Measurements from ENCODE around the gene GALK2.

The GALK2 gene

DNA sequence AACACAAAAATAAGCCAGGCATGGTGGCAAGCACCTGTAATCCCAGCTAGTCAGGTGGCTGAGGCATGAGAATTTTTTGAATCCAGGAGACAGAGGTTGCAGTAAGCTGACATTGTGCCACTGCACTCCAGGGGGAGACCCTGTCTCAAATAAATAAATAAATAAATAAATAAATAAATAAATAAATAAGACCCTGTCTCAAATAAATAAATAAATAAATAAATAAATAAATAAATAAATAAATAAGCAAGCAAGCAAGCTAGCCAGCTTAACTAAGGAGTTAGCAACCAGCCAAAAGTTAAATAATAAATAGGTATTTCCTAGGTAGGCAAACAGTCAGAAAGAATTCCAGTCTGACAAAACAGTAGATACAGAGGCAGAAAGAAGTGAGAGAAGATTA is 123.9 kb downstream of the GALK2 start:
- H3K27ac ChIP-seq = no peak overlapping the region
- peaks cover 8% of the 10 kb centered on the region for H3K36me3 ChIP-seq
- H3K9me3 ChIP-seq = no peaks in the 10 kb centered on the region
- H3K4me3 ChIP-seq (ENCODE audit: low read depth in 1 of 2, low read length in 1 of 2) = no peak overlapping the region
- no peaks in the 10 kb centered on the region for H3K27me3 ChIP-seq
- TF ChIP-seq, protein P1, sequence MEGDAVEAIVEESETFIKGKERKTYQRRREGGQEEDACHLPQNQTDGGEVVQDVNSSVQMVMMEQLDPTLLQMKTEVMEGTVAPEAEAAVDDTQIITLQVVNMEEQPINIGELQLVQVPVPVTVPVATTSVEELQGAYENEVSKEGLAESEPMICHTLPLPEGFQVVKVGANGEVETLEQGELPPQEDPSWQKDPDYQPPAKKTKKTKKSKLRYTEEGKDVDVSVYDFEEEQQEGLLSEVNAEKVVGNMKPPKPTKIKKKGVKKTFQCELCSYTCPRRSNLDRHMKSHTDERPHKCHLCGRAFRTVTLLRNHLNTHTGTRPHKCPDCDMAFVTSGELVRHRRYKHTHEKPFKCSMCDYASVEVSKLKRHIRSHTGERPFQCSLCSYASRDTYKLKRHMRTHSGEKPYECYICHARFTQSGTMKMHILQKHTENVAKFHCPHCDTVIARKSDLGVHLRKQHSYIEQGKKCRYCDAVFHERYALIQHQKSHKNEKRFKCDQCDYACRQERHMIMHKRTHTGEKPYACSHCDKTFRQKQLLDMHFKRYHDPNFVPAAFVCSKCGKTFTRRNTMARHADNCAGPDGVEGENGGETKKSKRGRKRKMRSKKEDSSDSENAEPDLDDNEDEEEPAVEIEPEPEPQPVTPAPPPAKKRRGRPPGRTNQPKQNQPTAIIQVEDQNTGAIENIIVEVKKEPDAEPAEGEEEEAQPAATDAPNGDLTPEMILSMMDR (IDR thresholded peaks at IDR 0.05) = no peak
- no peaks in the 10 kb centered on the region for H3K4me1 ChIP-seq (ENCODE audit: control insufficient read depth in 1 of 2, insufficient read depth in 1 of 2, low read depth in 1 of 2, low read length in 1 of 2)

DNA sequence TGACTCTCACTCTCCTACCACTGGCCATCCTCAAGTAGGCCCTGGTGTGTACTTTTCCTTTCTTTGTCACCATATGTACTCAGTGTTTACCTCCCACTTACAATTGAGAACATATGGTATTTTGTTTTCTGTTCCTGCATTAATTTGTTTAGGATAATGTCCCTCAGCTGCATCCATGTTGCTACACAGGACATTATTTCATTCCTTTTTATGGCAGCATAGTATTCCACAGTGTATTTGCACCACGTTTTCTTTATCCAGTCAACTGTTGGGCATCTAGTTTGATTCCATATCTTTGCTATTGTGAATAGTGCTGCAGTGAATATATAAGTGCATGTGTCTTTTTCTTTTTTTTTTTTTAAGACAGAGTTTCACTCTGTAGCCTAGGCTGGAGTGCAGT is 126.2 kb downstream of the GALK2 start:
- H3K36me3 ChIP-seq = peaks cover 8% of the 10 kb centered on the region
- no peak overlapping the region for H3K27ac ChIP-seq
- H3K4me3 ChIP-seq (ENCODE audit: low read depth in 1 of 2, low read length in 1 of 2) = no peak overlapping the region
- TF ChIP-seq, protein P1 (IDR thresholded peaks at IDR 0.05) = no peak
- no peaks in the 10 kb centered on the region for H3K9me3 ChIP-seq
- H3K4me1 ChIP-seq (ENCODE audit: control insufficient read depth in 1 of 2, insufficient read depth in 1 of 2, low read depth in 1 of 2, low read length in 1 of 2) = no peaks in the 10 kb centered on the region
- H3K27me3 ChIP-seq = no peaks in the 10 kb centered on the region

DNA sequence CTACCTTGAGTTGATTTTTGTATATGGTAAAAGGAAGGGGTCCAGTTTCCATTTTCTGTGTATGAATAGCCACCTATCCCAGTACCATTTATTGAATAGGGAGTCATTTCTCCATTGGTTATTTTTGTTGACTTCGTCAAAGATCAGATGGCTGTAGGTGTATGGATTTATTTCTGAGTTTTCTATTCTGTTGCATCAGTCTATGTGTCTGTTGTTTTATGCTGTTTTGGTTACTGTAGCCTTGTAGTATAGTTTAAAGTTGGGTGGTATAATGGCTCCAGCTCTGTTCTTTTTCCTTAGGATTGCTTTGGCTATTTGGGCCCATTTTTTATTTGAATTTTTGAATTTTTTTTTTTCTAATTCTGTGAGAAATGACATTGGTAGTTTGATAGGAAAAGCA is 127.5 kb downstream of the GALK2 start:
- Histone ChIP-seq H3K27ac (no peak overlapping the region), H3K9me3 (no peaks in the 10 kb centered on the region), H3K36me3 (peaks cover 8% of the 10 kb centered on the region), H3K27me3 (no peaks in the 10 kb centered on the region), H3K4me3 (ENCODE audit: low read depth in 1 of 2, low read length in 1 of 2) (no peak overlapping the region), H3K4me1 (ENCODE audit: control insufficient read depth in 1 of 2, insufficient read depth in 1 of 2, low read depth in 1 of 2, low read length in 1 of 2) (no peaks in the 10 kb centered on the region)
- TF ChIP-seq, protein P1 (IDR thresholded peaks at IDR 0.05) = no peak

DNA sequence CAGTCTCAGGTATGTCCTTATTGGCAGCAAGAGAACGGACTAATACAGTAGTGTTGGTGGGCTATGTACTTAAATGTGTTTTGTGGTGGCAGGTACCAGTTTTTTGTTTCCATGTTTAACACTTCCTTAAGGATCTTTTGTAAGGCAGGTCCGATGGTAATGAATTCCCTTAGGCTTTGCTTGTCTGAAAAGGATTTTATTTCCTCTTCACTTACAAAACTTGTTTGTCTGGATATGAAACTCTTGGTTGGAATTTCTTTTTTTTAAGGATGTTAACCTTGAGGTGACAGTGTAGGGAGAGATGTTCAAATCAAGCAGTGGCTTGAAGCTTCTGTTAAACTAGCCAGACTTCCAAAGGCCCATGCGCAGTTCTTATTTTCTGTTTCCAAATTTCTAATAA is 130.8 kb downstream of the GALK2 start:
- no peak overlapping the region for H3K4me3 ChIP-seq (ENCODE audit: low read depth in 1 of 2, low read length in 1 of 2)
- TF ChIP-seq, protein P1 (IDR thresholded peaks at IDR 0.05) = no peak
- no peaks in the 10 kb centered on the region for H3K4me1 ChIP-seq (ENCODE audit: control insufficient read depth in 1 of 2, insufficient read depth in 1 of 2, low read depth in 1 of 2, low read length in 1 of 2)
- H3K36me3 ChIP-seq = peaks cover 5% of the 10 kb centered on the region
- no peaks in the 10 kb centered on the region for H3K9me3 ChIP-seq
- no peak overlapping the region for H3K27ac ChIP-seq
- no peaks in the 10 kb centered on the region for H3K27me3 ChIP-seq

DNA sequence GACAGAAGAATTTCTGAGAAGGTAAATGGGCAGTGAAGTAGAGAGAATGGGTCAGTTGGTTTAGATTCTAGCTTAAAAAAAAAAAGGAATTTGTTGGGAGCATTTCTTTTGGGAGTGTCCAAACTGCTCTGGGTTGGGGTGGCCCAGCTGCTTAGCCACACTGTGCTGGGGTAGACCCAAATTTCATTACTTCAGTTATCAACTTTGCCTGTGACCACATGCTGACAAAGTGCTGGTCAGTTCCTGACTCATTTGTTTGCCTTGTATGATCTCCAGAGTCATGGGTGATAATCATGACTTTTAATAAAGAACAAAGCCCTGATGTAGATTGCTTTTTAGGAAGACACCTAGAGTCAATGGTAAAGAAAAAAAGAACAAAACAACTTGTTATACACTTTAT is 131.5 kb downstream of the GALK2 start:
- Histone ChIP-seq H3K9me3 (no peaks in the 10 kb centered on the region), H3K27ac (no peak overlapping the region), H3K27me3 (no peaks in the 10 kb centered on the region), H3K4me3 (ENCODE audit: low read depth in 1 of 2, low read length in 1 of 2) (no peak overlapping the region), H3K36me3 (peaks cover 5% of the 10 kb centered on the region), H3K4me1 (ENCODE audit: control insufficient read depth in 1 of 2, insufficient read depth in 1 of 2, low read depth in 1 of 2, low read length in 1 of 2) (no peaks in the 10 kb centered on the region)
- TF ChIP-seq, protein P1 (IDR thresholded peaks at IDR 0.05) = no peak

DNA sequence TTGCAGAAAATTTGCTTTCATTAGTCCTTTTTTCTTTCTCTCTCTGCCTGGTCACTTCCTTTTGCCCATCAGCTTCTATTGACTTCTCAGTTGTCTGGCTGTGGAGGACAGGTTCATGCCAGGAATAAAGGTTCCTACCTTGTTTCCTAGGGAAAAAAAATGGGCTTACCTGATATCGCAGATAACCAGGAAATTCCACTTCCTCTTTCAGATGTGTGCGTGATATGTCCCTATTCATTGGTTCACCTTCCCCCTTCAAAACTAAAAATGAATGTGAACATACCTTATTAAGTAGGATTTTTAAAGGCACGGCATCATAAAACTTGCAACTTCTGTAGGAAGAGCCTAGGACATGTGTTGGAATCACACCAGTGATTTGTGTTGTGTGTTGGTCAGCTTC is 133.0 kb downstream of the GALK2 start:
- Histone ChIP-seq H3K9me3 (no peaks in the 10 kb centered on the region), H3K27me3 (no peaks in the 10 kb centered on the region), H3K4me3 (ENCODE audit: low read depth in 1 of 2, low read length in 1 of 2) (no peak overlapping the region), H3K4me1 (ENCODE audit: control insufficient read depth in 1 of 2, insufficient read depth in 1 of 2, low read depth in 1 of 2, low read length in 1 of 2) (no peaks in the 10 kb centered on the region), H3K27ac (no peak overlapping the region), H3K36me3 (peaks cover 5% of the 10 kb centered on the region)
- TF ChIP-seq, protein P1 (IDR thresholded peaks at IDR 0.05) = no peak
